K562 (cell line): ENCODE measurements around the gene HMGB2.

Source experiments
- FUS ChIP-seq: fragments of 200-400 bp; formaldehyde crosslinking; optimal IDR thresholded peaks from 2 replicates; pipeline ENCODE3; 2017; ENCODE audit warnings: low read depth, low read length
- KDM1A ChIP-seq, 2 experiments: fragments of 450-650 bp; IDR thresholded peaks; 2 replicates each; pipeline ENCODE4 v1.6.1; 2016; ENCODE audit warnings: mild to moderate bottlenecking in 2 of 2
- TF ChIP-seq, protein P1 (sequence below): sonication (generic); formaldehyde crosslinking; IDR thresholded peaks from 2 replicates; pipeline ENCODE4 v1.8.0; 2022; ENCODE audit warnings: mild to moderate bottlenecking, low read depth, missing genetic modification reagents

DNA sequence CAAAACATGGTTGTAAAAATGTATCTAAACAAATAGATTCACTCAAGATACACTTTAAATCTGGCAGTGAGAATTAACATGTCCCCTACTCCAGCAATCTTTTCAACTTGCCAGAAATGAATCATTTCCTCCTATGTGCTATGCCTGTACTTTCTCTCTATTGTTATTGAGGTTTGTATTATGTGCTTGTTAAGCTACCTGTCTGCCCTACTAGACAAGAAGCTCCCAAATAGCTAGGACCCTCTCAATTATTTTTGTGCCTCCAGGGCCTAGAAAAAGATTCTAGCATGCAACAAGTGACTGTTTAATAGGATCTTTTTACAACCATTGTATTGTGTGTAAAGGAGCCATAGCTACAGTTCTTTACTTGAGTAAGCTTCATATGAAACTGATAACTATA is 33.1 kb upstream of the HMGB2 start:
- TF ChIP-seq FUS (no peak), KDM1A (IDR thresholded peaks at IDR 0.05) (no peak)
- TF ChIP-seq, protein P1, sequence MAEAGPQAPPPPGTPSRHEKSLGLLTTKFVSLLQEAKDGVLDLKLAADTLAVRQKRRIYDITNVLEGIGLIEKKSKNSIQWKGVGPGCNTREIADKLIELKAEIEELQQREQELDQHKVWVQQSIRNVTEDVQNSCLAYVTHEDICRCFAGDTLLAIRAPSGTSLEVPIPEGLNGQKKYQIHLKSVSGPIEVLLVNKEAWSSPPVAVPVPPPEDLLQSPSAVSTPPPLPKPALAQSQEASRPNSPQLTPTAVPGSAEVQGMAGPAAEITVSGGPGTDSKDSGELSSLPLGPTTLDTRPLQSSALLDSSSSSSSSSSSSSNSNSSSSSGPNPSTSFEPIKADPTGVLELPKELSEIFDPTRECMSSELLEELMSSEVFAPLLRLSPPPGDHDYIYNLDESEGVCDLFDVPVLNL (CRISPR knock-in tag), result no peak
